HG02885 (cell line): ENCODE data around the gene ADGRB3.
"Not testable (repeated sequence)": the region's sequence is repeated elsewhere in the genome, so short reads cannot be mapped to it uniquely, and the experiment has no call there.

Experiments
- ATAC-seq: cut with Tn5 transposase; IDR thresholded peaks from one replicate; pipeline ENCODE4 v1.9.1; 2021; ENCODE audit warnings: mild to moderate bottlenecking; ENCODE audit not compliant: unreplicated experiment, poor library complexity

ADGRB3 gene

DNA sequence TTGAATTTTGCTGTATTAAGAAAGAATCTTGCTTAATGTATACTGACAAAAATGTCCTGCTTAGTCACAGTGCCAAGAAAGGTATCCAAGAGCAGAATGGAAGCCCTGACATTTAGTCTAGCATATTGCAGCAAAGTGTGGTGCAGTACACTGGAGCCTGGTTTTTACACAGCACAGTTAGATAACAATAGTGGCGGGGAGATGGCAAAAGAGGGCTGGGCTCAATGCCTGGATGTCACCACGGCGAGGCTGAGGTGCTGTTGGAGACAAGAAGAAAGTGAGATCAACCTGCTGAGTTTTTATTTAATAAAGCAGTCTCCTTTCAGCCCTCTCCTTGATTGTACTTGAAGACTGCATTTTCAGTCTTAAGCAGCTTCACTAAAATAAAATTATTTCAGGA is 735.7 kb downstream of the ADGRB3 start:
- ATAC-seq = no peak

DNA sequence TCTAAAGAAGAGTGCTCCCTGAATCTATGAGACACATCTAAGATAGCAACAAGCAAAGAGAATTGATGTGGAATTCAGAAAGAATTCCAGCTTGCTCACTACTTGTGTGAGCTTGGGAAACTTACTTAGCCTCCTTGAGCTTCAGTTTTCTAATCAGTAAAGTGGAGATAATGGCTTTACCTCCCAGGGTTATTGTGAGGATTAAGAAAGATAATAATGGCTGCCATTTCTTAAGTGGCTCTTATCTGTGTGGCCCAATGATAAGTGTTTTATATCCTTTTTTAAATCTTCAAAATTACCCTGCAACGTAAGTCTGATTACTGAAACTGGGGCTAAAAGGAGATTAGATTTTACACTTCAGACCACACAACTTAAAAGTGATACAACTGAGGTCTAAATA is 743.2 kb downstream of the ADGRB3 start:
- ATAC-seq = no peak

DNA sequence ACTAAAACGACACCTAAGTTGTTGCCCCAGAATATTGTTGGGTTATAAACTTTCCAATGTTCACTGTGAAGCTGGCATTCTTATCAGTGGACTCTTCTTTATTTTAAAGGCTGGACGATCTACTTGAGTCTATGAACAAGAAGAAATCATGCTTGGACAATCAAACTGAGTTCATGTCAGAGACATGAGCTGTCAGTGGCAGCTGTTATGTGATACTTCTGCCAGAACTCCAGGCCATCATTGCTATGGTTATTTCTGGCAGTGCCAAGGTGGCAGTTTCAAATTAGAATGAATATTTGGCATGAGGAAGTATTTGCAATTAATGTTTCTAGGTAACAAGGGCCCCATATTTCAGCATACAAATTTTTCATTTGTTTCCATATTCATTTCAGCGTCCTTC is 744.4 kb downstream of the ADGRB3 start:
- no peak for ATAC-seq

DNA sequence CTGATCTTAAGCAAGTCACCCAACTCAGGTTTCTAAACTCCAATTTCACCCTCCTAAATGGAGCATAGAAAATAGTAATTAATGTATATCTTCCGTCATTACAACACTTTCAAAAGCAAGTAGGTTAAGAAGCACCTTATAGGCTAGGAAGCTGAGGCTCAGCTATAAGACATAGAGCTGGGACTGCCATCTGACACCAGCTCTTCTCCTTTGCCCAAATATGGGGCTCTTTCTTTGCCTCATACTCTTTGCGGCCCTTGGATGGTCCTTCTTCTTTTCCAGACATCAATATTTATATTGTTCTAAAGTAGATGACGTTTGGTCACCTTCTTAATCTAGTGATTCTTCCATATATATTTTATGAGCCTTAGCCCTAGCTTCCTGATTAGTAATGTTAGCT is 748.5 kb downstream of the ADGRB3 start:
- no peak for ATAC-seq

DNA sequence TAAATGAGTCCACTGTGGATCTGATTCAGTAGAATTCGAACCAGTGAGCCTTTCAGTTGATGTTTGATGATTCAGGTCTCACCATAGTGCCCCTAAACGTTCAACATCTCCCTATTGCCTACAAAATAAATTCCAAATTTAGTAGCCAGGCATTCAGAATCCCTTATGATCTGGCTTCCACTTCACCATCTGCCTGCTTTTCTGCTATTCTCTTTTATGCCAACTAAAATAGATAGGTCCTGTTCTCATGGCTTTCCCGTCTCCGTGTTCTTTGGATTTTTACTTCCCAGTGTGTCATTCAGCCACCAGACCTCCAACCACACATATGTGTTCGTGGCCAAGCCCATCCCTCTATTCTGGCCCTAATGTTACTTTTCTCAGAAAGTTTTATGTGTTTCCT is 751.3 kb downstream of the ADGRB3 start:
- ATAC-seq = no peak

DNA sequence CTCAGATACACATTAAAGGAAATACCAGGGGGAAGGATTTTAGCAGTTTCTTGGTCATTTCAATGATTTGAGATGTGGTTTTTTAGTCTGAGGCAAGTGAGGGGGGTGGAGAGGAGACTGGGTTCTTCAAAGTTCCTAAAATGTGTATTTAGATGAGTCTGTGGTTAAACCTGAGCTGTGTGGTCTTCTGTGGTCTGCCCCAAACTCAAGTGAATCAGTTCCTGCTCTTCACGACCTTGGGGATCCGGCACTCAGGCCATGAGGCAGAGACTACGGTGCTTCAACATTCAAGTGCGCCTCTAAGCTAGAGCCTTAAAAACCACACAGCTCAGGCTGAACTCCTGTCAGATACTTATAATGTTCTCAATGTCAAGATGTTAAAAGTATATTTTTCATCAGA is 755.0 kb downstream of the ADGRB3 start:
- ATAC-seq = no peak

DNA sequence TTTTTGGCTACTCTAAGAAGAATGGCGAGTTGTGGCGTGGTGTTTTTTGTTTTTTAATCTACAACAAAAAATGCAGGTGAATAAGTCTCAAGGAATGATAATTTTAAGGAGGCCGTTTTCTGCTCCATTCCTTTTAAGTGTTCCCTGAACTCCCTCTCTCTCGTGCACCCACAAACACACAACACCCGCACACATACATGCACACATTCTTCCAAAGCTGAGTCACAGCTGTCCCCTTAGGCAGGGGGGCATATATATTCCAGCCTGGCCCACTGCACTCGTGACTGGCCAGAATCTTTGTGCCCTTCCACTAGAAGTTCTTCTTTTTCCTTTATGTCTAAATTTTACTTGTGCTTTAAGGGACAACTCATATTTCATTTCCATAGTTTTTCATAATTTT is 756.0 kb downstream of the ADGRB3 start:
- ATAC-seq = no peak

DNA sequence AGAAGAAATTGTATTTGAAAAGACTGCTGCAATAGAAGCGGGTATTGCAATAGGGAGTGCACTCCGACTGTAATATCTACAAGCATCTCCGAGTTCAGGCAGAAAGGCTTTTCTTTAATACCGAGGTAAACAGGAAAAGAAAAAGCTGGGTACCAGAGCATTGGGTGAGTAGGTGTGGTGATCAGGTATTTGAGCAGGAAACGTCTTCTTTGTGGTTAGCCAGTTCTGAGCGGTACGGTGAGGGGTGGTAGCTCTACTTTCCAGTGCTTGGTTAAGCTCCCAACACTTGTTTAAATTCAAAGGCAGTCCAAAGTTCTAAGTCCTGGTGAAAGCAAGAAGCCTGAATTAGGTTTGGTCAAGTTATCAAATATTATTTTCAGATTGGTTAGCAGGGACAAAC is 757.7 kb downstream of the ADGRB3 start:
- no peak for ATAC-seq

DNA sequence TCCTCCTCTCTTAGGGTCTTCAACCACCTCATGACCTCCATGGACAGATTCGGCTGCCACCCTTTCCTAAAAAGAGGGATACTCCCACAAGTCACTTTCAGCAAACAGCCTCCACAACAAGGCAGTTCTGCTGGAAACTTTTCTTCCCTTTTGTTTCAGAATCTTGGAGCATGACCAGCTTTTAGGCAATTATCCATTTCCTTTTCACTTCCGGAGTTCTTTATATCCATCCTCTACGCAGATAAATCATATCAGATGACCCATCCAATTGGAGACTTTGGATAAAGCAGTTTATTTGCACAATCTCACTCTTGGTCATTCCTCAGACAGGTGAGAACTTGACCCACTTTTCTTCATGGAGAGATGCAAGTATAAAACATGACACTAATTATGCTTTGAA is 763.2 kb downstream of the ADGRB3 start:
- no peak for ATAC-seq

DNA sequence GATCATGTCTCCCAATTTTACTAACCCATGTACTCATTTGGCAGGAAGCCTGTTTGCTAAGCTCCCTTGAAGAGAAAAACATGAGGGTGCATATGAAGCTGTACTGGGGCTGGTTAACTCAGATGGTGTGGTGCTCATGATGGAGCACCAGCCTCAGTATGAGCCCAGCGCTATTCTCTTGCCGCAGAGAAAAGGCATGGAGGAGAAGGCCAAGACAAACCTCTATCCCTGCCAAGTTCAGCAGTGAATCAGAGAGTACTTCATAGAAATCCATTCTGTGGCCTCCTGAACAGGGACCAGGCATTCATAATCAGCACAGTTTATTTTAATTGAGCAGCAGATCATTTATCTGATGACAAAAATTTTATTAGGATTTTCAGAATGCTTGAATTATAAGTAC is 763.6 kb downstream of the ADGRB3 start:
- no peak for ATAC-seq

- no peak for ATAC-seq
Measured at GRCh38 chr6:69408886-69409285, 773.8 kb downstream of the ADGRB3 start.

DNA sequence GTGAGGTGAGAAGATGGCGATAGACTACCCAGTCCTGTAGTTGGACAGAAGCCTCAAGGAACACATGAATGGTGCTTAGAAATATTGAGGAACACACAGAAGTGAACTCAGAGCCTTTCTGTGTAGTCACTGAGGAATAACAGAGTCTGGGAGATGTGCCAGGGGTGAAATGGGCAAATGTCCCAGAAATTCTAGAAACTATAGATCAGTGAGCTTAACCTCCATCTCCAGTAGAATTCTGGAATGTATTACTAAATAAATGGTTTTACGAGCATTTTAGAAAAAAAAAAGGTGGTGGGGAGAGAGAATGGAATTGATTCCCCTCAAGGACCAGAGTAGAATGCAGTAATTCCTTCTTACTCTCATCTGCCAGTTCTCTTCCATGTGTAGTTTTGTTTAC is 781.7 kb downstream of the ADGRB3 start:
- no peak for ATAC-seq

GRCh38 chr6:69421269-69421668 is 786.2 kb downstream of the ADGRB3 start:
- ATAC-seq = no peak

DNA sequence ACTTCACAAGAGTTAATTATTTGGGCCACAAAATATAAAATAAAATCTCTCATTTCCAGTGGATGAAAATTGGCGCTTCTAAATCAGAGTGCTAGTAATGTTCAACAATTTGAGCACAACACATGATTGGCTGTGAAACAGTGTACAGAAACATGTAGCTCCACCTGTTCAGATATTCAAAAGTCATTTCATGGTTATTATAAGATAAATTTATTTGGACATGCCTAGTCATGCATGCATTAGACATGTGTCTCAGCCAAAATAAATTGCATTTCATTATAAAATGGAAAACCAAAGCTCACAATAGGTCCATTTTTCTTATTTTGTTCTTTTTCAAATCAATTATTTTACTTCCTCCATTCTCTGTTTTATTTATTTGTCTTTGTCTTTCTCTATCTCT is 786.9 kb downstream of the ADGRB3 start:
- ATAC-seq = no peak

DNA sequence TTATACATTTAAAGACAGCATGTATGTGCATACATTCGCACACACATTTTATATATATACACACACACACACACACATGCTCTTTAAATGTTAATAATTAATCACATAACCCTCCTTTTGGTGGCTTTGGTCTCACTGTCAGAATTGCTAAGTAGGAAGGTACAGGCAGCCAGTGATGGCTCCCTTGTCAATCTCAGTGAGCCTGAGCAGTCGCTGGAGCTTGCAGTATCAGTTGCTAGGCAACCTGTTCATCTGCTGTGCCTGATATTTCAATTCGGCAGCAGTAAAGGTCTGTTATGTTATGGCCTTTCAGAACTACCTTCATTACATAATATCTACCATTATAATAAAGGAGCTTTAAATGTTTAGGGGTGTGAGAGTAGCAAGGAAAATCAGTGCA is 787.4 kb downstream of the ADGRB3 start:
- ATAC-seq = no peak

- no peak for ATAC-seq
Measured at GRCh38 chr6:69423785-69424184, 788.7 kb downstream of the ADGRB3 start.

GRCh38 chr6:69424581-69424980 is 789.5 kb downstream of the ADGRB3 start:
- ATAC-seq = no peak

DNA sequence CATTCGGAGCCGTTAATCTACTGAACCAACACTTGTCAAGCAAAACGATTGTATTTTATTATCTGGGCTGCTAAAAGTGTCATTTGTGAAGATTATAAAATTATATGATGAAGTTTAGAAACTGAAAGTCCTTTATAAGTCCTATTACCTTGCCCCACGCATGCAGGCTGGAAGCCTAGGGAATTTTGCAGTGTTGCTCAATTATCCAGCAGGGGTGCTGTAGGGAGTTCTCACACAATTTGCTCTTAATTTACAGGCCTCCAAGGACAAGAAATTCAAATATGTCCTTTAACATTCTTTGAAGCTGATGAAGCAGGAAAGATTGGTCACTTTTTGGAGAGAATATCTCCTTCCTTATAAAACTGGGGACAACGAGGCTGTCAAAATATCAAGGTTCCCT is 792.8 kb downstream of the ADGRB3 start:
- ATAC-seq = no peak

DNA sequence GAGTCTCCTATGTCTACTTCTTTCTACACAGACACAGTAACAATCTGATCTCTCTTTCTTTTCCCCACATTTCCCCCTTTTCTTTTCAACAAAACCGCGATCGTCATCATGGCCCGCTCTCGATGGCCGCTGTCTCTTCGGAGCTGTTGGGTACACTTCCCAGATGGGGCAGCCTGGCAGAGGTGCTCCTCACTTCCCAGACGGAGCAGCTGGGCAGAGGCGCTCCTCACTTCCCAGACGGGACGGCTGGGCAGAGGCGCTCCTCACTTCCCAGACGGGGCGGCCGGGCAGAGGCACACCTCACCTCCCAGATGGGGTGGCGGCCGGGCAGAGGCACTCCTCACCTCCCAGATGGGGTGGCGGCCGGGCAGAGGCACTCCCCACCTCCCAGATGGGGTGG is 797.1 kb downstream of the ADGRB3 start:
- ATAC-seq = not testable (repeated sequence)

DNA sequence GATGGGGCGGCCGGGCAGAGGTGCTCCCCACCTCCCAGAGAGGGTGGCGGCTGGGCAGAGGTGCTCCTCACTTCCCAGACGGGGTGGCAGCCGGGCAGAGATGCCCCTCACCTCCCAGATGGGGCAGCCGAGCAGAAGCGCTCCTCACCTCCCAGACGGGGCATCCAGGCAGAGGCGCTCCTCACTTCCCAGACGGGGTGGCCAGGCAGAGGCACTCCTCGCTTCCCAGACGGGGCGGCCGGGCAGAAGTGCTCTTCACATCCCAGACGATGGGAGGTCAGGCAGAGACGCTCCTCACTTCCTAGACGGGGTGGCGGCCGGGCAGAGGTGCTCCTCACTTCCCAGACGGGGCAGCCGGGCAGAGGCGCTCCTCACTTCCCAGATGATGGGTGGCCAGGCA is 798.0 kb downstream of the ADGRB3 start:
- ATAC-seq = not testable (repeated sequence)

GRCh38 chr6:69438113-69438512 is 803.0 kb downstream of the ADGRB3 start:
- ATAC-seq = no peak
